Measurements from ENCODE around the gene MAN1B1.

The MAN1B1 gene

DNA sequence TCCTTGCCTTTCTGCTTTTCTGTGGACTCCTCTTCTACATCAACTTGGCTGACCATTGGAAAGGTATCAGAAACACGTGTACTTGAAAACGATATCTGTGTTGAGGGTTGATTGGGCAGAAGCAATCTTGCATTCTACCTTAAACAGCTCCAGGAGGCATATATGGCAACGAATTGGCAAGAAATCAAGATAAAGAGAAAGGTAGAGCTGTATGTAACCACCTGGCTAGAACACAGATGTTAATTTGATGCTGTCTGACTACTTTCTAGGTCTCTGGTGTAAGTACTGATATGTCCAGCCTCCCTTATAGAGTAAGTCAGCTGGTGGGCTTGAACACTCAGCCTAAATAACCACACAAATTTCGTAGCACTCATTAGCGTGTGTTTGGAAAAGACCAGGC is 1.3 kb downstream of the MAN1B1 start:
- no peak for DNase-seq

DNA sequence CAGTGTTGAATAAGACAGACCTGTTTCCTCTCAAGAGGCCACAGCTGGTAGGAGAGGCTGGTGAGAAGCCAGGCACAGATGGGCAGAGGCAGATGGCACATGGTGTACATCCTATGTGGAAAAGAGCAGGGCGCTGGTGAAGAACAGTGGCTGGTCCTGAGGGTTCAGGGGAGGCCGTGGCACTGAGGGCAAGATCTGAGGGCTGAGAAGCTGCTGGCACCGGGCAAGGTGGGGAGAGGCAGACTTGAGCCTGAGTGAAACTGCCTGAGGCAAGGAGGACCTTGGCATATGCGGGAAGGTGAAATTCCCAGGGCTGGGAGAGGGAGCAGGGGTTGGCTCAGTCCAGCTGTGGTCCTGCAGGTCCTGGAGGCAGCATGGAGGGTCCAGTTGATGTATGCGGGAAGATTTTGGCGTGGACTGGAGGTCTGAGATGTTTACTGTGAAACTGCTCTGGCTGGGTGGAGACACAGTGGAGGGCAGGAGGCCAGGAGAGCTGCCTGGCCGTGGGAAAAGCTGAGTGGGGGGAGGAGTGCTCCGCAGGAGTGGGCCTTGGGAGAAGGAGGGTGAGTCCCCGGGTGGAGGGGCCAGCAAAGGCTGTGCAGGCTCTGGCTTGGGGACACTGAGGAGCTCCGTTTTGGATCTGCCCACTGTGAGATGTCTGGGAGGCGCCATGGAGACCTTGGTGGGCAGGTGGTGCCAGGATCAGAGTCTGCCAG is 2.6 kb downstream of the MAN1B1 start:
- DNase-seq = no peak

DNA sequence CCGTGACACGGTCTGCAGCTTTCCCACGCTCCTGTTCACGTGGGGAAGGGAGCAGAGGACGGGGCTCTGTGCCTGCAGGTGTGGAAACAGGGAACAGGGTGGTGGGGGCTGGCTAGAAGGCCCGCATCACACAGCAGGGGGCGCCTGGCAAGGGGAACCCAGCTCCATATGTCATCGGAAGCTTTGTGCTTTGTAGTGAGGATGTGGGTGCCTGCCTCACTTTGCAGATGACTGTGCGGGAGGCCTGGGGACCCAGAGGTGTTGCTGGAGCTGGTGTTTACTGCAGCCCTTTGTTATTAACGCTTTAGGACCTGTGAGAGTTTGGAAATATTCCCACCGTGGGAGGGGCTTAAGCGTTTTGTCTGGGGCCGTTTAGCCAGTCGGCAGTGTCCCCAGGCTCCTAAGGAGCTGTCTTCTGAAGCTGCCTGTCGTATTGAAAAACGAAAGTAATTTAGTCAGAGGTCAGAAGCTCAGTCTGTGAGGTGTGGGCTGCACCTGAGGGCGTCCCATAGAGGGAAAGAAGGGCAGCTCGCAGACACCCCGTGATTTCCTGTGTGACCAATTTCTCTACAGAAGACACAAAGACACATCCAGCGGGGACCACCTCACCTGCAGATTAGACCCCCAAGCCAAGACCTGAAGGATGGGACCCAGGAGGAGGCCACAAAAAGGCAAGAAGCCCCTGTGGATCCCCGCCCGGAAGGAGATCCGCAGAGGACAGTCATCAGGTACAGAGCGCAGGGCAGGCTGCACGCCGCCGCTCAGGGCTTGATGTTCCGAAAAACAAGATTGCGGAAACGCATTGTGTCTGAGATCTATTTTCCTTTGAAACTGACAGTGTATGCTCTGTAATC is 9.1 kb downstream of the MAN1B1 start:
- DNase-seq = no peak

DNA sequence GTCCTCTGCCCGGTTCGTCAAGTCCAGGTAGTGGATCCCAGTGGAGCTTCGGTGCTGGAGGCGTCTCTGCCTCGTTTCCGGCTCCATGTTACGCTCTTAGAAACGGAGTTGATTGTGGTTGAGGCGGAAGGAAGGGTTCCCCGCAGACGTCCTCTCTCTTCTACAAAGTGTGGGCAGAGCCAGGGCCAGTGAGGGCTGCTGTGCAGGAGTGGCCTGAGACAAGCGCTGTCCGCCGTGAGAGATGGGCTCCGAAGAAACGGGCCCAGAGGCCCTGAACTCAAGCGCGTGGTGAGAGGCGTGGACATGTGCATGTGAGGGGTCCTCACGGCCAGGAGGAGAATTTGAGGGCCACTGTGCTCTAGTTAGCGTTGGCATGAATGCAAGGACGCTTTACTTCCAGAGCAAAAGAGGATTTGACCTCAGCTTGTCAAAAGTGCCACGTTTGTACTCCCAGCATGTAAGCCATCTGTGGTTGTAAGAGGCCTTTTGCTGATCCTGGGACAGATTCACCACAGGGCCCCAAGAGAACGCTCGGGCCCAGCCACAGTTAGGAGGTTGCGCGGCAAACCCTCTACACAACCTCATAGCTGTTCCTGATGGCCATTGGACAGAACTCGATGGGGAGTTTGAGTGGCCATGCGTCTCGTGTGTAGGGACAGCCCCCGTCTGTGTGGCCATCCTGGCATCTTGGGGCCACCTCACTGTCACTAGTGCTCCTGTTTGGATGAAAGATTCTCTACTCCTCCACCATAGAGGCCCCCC is 10.2 kb downstream of the MAN1B1 start:
- DNase-seq = no peak

DNA sequence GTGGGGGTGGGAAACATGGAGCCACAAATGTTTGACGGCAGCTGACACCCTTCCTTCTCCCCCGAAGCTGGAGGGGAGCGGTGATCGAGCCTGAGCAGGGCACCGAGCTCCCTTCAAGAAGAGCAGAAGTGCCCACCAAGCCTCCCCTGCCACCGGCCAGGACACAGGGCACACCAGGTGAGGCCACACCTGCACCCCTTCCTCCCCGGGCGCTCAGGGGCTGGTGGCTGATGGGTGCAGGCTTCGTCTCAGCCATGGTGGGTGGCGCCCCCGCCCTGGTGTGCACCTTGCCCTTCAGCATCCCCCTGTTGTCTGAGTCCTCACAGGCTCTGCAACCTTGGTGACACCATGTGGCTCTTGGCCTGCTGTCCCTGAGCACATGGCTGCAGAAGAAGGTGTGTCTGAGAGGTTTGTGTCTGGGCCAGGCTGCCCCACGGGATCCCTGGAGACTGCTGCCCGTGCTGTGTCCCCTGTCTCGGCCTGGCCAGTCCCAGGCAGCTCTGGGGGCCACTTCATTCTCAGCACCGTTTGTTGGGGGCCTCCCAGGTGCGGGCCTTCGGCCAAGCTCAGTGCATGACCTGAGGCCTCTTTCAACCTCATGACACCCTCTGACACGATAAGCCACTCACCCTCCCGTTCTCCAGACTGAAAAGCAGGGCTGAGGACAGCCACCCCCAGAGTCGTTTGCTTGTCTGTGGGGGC is 11.1 kb downstream of the MAN1B1 start:
- no peak for DNase-seq

DNA sequence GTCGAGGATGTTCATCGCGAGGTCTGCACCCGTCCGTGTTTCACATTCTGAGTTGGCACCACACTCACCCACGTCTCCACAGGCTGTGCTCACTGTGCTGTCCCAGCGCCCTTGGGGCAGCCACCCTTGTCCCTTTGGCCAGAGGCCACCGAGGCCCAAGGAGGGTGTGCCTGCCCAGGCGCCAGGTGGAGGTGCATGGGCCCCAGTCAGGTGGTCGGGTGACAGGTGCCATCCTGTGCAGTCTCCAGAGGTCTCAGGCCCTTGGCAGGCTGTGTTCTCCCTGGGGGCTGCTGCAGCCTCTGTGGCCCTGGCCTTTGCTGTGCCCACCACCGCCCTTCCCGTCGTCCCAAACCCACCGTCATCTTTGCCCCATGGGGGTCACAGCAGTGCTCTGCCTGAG is 12.4 kb downstream of the MAN1B1 start:
- DNase-seq = no peak

DNA sequence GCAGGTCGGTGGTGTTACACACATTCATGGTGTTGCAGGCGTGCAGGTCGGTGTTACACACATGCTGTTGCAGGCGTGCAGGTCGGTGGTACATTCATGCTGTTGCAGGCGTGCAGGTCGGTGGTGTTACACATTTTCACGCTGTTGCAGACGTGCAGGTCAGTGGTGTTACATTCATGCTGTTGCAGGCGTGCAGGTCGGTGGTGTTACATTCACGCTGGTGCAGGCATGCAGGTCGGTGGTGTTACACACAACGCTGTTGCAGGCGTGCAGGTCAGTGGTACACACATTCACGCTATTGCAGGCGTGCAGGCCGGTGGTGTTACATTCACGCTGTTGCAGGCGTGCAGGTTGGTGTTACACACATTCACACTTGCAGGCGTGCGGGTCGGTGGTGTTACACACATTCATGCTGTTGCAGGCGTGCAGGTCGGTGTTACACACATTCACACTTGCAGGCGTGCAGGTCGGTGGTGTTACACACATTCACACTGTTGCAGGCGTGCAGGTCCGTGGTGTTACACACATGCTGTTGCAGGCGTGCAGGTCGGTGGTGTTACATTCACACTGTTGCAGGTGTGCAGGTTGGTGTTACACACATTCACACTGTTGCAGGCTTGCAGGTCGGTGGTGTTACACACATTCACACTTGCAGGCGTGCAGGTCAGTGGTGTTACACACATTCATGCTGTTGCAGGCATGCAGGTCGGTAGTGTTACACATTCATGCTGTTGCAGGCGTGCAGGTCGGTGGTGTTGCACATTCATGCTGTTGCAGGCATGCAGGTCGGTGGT is 16.6 kb downstream of the MAN1B1 start:
- no peak for DNase-seq

DNA sequence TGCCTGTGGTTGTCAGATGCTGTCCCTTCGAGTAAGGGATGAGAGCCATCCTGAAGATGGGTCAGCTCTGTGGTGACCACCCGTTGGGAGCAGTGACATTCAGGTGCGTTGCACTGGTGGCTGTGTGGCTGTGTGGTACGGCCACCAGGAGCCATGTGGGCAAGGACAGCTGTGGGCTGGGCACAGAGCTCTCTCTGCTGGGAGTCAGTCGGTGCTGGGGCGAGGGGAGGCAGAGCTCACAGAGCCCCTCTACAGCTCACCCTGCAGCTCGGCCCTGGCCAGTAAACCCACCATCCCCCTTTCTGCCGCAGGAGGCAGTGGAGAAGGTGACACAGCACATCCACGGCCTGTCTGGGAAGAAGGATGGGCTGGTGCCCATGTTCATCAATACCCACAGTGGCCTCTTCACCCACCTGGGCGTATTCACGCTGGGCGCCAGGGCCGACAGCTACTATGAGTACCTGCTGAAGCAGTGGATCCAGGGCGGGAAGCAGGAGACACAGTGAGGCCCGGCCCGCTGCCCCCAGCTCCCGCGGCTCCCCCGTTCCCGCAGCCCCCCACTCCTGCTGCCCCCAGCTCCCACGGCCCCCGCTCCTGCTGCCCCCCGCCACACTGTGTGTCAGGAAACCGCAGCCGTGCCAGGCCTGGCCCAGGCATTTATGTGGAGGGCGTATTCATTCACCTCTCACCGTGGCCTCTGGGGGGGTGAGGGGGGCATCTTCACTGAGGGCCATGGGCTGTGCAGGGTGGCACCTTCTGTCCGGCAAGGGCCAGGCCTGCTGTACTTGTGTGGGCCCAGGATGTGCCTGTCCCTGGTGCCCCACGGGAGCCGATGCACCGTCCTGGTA is 19.3 kb downstream of the MAN1B1 start:
- no peak for DNase-seq

DNA sequence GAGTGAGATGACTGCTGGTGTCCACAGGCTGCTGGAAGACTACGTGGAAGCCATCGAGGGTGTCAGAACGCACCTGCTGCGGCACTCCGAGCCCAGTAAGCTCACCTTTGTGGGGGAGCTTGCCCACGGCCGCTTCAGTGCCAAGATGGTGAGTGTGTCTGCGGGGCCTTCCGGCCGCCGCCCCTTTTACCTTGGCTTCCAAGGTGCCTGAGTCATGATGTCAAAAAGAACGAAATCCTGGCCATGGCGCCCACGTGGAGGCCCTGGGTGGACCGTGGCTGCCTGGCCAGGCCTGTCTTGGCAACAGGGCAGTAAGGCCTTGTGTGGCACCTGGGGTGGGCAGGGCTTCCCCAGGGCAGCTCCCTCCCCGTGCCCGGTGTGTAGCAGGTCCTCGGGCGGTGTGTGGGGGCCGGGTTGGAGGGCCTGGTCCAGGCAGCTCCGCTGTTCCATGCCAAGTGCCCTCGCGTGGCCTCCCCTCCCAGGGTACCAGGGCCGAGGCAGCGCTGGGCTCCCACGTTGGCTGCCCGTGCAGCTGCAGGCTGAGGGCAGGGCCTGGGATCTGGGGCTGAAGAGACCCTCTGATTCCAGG is 20.0 kb downstream of the MAN1B1 start:
- DNase-seq = no peak

DNA sequence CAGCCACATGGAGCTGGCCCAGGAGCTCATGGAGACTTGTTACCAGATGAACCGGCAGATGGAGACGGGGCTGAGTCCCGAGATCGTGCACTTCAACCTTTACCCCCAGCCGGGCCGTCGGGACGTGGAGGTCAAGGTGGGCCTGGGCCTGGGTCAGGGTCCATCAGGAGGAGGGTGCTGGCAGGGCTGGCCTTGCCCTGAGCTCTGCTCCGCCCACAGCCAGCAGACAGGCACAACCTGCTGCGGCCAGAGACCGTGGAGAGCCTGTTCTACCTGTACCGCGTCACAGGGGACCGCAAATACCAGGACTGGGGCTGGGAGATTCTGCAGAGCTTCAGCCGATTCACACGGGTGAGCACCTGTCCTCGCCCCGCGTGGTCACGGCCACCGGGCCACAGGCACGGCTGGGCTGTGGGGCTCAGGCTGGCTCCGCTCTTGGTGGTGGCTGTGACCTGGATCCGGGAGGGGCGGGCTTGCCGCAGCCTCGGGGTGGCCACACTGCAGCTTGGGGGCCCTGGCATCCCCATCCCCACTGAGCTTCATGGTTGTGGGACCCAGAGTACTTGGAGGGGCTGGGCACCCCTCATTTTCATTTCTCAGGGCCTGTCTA is 20.6 kb downstream of the MAN1B1 start:
- DNase-seq = no peak

DNA sequence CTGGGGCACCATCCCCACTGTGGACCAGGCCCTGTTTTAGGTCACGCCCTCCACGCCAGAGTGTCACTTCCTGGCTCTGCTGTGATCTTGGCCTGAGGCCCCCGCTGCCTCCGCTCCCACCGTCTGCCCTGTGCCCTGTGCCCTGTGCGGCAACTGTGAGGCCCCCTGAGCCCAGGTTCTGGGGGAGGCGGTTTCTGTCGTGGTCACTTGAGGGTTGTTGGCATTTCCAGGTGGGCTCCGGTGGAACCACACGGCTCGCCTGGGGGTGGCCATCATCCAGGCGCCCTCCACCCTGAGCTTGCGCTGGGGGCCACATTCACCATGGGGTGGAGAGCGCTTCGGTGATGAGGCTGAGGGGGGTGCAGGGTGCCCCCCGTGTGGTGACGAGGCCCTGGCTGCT is 21.2 kb downstream of the MAN1B1 start:
- no peak for DNase-seq

DNA sequence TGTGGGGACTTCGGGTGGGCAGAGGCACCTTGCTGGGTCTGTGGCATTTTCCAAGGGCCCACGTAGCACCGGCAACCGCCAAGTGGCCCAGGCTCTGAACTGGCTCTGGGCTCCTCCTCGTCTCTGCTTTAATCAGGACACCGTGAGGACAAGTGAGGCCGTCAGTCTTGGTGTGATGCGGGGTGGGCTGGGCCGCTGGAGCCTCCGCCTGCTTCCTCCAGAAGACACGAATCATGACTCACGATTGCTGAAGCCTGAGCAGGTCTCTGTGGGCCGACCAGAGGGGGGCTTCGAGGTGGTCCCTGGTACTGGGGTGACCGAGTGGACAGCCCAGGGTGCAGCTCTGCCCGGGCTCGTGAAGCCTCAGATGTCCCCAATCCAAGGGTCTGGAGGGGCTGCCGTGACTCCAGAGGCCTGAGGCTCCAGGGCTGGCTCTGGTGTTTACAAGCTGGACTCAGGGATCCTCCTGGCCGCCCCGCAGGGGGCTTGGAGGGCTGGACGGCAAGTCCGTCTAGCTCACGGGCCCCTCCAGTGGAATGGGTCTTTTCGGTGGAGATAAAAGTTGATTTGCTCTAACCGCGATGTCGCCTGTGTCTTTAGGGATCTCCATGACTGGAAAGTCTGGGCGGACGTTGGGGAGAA is 21.9 kb downstream of the MAN1B1 start:
- DNase-seq = no peak

DNA sequence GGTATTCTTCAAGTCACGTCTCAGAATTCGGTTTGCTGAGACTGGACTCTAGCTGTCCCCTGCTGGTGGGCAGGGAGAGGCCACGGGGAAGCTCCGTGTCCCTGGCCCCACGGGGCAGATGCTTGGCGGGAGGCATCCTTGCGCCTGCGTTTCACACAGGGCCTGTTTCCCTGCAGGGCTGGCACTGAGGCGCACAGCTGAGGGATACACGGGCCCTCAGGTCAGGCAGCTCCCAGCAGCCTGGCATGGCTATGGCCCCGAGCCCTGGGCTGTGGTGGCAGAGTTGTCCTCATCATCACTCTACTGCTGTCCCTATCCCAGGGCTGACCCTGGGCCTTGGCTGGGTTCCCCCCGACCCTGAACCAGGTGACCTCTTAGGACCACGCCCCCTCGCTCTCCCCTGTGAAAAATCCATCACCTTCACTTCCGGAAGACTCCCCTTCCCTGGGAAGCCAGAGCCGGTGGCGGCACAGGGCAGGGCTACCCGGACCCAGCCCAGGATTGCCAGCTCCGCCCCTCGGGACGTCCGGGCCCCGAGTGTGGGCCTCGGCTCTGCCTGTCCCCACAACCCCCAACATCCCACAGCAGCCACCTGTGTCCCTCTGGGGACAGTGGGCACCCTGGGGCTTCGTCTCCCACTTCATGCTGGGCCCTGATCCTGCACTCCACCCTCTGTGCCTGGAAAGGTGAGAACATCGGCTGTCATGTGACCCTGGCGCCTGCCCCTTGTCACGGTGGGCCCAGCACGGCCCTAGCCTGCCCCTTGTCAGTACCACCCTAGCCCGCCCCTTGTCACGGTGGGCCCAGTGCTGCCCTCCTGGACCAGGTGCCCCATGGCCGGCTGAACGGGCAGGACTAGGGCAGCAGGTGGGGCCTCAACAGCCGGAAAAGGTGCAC is 22.7 kb downstream of the MAN1B1 start:
- DNase-seq = no peak

DNA sequence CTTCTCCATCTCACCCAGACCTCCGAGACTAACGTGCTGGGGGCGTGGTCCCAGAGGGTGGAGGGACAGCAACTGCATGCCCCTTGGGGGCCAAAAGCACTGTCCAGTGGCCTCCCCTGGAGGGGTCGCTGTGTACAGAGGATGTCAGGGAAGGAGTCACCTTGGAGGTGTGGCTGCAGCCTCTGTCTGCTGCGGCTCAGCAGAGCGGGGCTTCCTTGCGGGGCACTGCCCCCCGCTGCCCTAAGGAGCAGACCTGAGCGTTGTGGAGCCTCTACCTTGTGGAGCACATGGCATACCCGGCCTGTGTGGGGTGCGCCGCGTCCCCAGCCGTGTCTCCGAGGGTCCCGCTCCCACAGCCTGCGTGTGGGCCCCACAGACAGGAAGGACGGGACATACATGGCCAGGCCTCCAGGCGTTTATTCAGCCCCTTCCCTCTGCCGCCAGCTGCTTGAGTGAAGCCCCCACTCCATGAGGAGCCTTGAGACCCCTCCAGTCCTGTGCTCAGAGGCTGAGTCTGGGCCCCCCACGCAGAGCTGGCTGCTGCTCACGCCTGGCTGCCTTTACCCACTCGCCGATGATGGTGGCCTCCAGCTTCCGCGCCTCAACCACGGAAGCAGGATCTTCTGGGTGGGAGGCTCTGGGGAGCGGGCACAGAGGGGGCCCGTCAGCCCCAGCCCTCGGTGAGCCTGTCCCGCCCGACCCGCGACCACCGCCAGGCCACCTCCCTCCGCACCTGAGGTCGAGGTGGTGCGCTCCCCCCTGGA is 23.5 kb downstream of the MAN1B1 start:
- DNase-seq = no peak

DNA sequence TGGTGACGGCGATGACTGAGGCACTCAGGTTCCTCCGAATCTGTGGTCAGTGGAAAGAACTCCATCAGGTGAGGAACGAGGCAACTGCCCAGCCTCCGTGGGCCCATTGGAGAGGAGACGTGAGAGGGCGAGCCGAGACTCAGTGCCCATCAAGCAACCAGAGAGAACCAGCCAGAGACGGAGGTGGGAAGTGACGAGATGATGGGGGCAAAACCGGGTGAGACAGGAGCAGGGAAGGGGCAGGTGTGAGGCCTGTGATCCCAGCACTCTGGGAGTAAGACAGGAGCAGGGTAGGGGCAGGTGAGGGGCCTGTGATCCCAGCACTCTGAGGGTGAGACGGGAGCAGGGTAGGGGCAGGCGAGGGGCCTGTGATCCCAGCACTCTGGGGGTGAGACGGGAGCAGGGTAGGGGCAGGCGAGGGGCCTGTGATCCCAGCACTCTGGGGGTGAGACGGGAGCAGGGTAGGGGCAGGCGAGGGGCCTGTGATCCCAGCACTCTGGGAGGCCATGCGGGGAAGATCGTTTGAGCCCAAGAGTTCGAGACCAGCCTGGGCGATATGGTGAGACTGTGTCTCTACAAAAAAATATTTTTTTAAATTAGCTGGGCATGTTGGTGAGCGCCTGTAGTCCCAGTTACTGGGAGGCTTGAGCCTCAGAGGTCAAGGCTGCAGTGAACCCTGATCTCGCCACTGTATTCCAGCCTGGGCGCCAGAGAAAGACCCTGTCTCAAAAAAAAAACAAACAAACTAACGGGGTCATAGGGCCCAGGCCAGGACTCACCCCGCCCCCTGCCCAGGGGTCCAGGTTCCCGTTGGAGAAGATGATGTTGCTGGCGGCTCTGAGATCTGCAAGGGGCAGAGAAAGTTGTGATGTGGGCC is 24.4 kb downstream of the MAN1B1 start:
- DNase-seq = no peak

DNA sequence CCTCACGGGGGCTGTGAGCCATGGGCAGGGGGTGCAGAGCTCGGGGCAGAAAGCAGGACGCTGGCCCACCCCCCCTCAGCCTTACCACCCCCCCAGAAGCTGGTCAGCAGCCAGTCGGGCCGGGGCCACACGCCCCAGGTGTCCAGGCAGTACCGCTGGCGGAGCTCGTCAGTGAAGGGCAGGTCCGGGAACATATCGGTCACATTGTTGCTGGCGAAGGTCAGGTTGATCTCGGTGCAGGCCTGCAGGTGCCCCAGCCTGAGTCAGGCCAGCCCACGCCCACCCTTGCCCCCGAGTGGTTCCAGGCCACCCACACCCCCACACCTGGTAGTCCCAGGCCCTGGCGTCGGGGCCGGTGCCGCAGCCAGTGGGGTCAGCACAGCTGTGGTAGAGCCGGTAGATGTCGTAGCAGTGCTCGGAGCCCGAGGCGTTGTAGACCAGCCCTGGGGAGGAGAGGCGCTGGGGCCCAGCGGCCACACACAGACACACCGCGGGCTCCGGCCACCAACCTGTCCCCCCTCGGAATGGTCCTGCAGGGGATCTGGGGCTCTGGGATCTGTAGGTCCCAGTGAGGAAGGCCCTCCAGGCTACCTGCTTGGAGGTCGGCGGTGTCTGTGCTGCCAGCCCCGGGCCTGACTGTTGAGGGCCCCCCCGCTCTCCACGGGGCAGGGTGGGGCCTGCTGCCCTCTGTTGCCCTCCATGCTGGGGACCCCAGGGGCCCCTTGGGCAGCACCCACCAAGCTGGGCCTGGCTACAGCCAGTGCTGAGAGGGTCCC is 25.2 kb downstream of the MAN1B1 start:
- no peak for DNase-seq

All from femur (tissue), 1 donor.